ENCODE results near the gene RWDD3.

Gene RWDD3

GRCh38 chr1:95230256-95230655, 3.8 kb upstream of the RWDD3 start:
- ATAC-seq = no peak
- TF ChIP-seq ZFP30 (CRISPR knock-in tag; IDR thresholded peaks at IDR 0.05) (no peak), ESRRG (CRISPR knock-in tag; IDR thresholded peaks at IDR 0.05) (no peak), PPARA (CRISPR knock-in tag; IDR thresholded peaks at IDR 0.05; ENCODE audit: borderline replicate concordance) (no peak), ZFP3 (CRISPR knock-in tag; IDR thresholded peaks at IDR 0.05) (no peak), CSRNP3 (CRISPR knock-in tag; IDR thresholded peaks at IDR 0.05) (no peak), TOX (CRISPR knock-in tag; IDR thresholded peaks at IDR 0.05; ENCODE audit: borderline replicate concordance) (no peak), ZC3H10 (CRISPR knock-in tag; IDR thresholded peaks at IDR 0.05) (no peak), RARB (CRISPR knock-in tag; IDR thresholded peaks at IDR 0.05) (no peak), ISL1 (CRISPR knock-in tag; IDR thresholded peaks at IDR 0.05) (no peak), GLIS3 (CRISPR knock-in tag; IDR thresholded peaks at IDR 0.05) (no peak), OSR1 (CRISPR knock-in tag; IDR thresholded peaks at IDR 0.05) (no peak), PATZ1 (CRISPR knock-in tag; IDR thresholded peaks at IDR 0.05; ENCODE audit: borderline replicate concordance) (no peak), ZNF565 (CRISPR knock-in tag; conservative IDR thresholded peaks at IDR 0.05; ENCODE audit: low read depth) (no peak), ARNTL (CRISPR knock-in tag; IDR thresholded peaks at IDR 0.05; ENCODE audit: borderline replicate concordance, low read depth) (no peak), CREB5 (CRISPR knock-in tag; IDR thresholded peaks at IDR 0.05; ENCODE audit: low read depth) (no peak), ZNF8 (CRISPR knock-in tag; IDR thresholded peaks at IDR 0.05) (no peak), TSHZ2 (CRISPR knock-in tag; IDR thresholded peaks at IDR 0.05) (no peak), ZNF70 (CRISPR knock-in tag; IDR thresholded peaks at IDR 0.05) (no peak)

GRCh38 chr1:95230768-95231191, 3.2 kb upstream of the RWDD3 start:
- no peak for ATAC-seq
- no peak for TF ChIP-seq ZC3H10 (CRISPR knock-in tag; IDR thresholded peaks at IDR 0.05)
- TF ChIP-seq CREB5 (CRISPR knock-in tag; IDR thresholded peaks at IDR 0.05; ENCODE audit: low read depth) = no peak
- TF ChIP-seq TCF4 (CRISPR knock-in tag; IDR thresholded peaks at IDR 0.05; ENCODE audit: borderline replicate concordance) = no peak

GRCh38 chr1:95232646-95233318, 1.2 kb upstream of the RWDD3 start:
- ATAC-seq = no peak
- no peak for TF ChIP-seq TSHZ2 (CRISPR knock-in tag; IDR thresholded peaks at IDR 0.05)
- no peak for TF ChIP-seq OSR1 (CRISPR knock-in tag; IDR thresholded peaks at IDR 0.05)
- no peak for TF ChIP-seq ZNF565 (CRISPR knock-in tag; conservative IDR thresholded peaks at IDR 0.05; ENCODE audit: low read depth)
- TF ChIP-seq ARNTL (CRISPR knock-in tag; IDR thresholded peaks at IDR 0.05; ENCODE audit: borderline replicate concordance, low read depth) = no peak
- no peak for TF ChIP-seq TOX (CRISPR knock-in tag; IDR thresholded peaks at IDR 0.05; ENCODE audit: borderline replicate concordance)
- TF ChIP-seq ESRRG (CRISPR knock-in tag; IDR thresholded peaks at IDR 0.05) = no peak
- TF ChIP-seq POU6F1 (CRISPR knock-in tag; IDR thresholded peaks at IDR 0.05; ENCODE audit: borderline replicate concordance, low read depth) = no peak
- TF ChIP-seq CREB5 (CRISPR knock-in tag; IDR thresholded peaks at IDR 0.05; ENCODE audit: low read depth) = no peak

All from SK-N-SH treated with all-trans-retinoic acid at 6 μM for 48 hours (cell line).